H1 (cell line): ENCODE data around the gene B4GALT7. TPM values are rescaled to one million over a fixed set of nuclear protein-coding genes. Genes with fewer than 3 reads are reported as not detected.

Experiments
- CTCF ChIA-PET: fragments of 300-600 bp; sonication (Branson Sonifier 250); formaldehyde crosslinking; loops from one replicate; lab custom pipeline; 2021; ENCODE audit not compliant: partially characterized antibody; lab: Charles Lee
- POLR2A ChIA-PET: fragments of 300-600 bp; sonication (Branson Sonifier 250); formaldehyde crosslinking; loops from one replicate; lab custom pipeline; 2021; ENCODE audit warnings: inconsistent platforms; ENCODE audit not compliant: partially characterized antibody; lab: Charles Lee
- DNase-seq, 2 experiments: peaks; one replicate each; pipeline versions ENCODE4 v3.0.0 to v3.0.0-alpha.2; 2010 to 2022; ENCODE audit warnings: low spot score in 2 of 2, low read depth in 1 of 2, mixed read lengths in 1 of 2
- FAIRE-seq: peaks from 2 replicates; lab custom pipeline; 2011; peaks lifted over from hg19 to GRCh38; lab: Jason Lieb, UNC
- H2AFZ ChIP-seq: 2 replicates; pipeline ENCODE4 v1.8.1; 2012; ENCODE audit warnings: low read length, inconsistent platforms
- H2AK5ac ChIP-seq: 2 replicates; pipeline ENCODE4 v1.6.1; 2013; ENCODE audit warnings: low read depth, low read length
- H2BK120ac ChIP-seq: replicated peaks from 2 replicates; pipeline ENCODE3; 2013; ENCODE audit warnings: low read depth, low read length, inconsistent platforms
- H2BK12ac ChIP-seq: 2 replicates; pipeline ENCODE4 v1.6.1; 2013; ENCODE audit warnings: low read depth, low read length
- H2BK15ac ChIP-seq: 2 replicates; pipeline ENCODE4 v1.6.1; 2013; ENCODE audit warnings: low read length
- H2BK20ac ChIP-seq: 2 replicates; pipeline ENCODE4 v1.6.1; 2013; ENCODE audit warnings: low read length
- H2BK5ac ChIP-seq: 2 replicates; pipeline ENCODE4 v1.6.1; 2013; ENCODE audit warnings: low read depth, low read length
- H3K14ac ChIP-seq: 2 replicates; pipeline ENCODE4 v1.6.1; 2013; ENCODE audit warnings: inconsistent platforms; ENCODE audit not compliant: insufficient read length
- H3K18ac ChIP-seq: 2 replicates; pipeline ENCODE4 v1.6.1; 2013; ENCODE audit warnings: low read length; ENCODE audit errors: extremely low read depth
- H3K23ac ChIP-seq: 2 replicates; pipeline ENCODE4 v1.6.1; 2013; ENCODE audit warnings: inconsistent platforms; ENCODE audit not compliant: insufficient read length
- H3K23me2 ChIP-seq: 2 replicates; pipeline ENCODE4 v1.6.1; 2013; ENCODE audit warnings: low read depth, low read length
- H3K27ac ChIP-seq: 2 replicates; pipeline ENCODE4 v1.6.1; 2011; ENCODE audit warnings: low read depth, low read length, inconsistent platforms
- H3K27me3 ChIP-seq, 4 experiments: replicated peaks in 1 of 4; 1 replicate in 1 of 4; 2 replicates in 3 of 4; pipeline versions ENCODE4 v1.6.1 to v1.8.1; 2011 to 2013; ENCODE audit warnings: low read length in 3 of 4, mild to moderate bottlenecking in 3 of 4, inconsistent platforms in 2 of 4, mixed read lengths in 2 of 4, moderate library complexity in 1 of 4; ENCODE audit not compliant: control insufficient read depth in 3 of 4, insufficient read depth in 3 of 4; ENCODE audit errors: extremely low read depth in 1 of 4
- H3K36me3 ChIP-seq, 4 experiments: 2 replicates each; pipeline versions ENCODE4 v1.6.1 to v1.8.1; 2011 to 2013; ENCODE audit warnings: mild to moderate bottlenecking in 4 of 4, low read length in 3 of 4, moderate library complexity in 2 of 4, control low read depth in 1 of 4, inconsistent platforms in 1 of 4; ENCODE audit not compliant: insufficient read depth in 4 of 4, control insufficient read depth in 2 of 4
- H3K4ac ChIP-seq: replicated peaks from 2 replicates; pipeline ENCODE3; 2013; ENCODE audit warnings: low read length, low read depth, mixed read lengths, inconsistent platforms; ENCODE audit not compliant: insufficient read length
- H3K4me1 ChIP-seq, 4 experiments: replicated peaks in 1 of 4; 1 replicate in 1 of 4; 2 replicates in 3 of 4; pipeline versions ENCODE4 v1.6.1 to v1.8.1; 2011 to 2013; ENCODE audit warnings: low read length in 3 of 4, inconsistent platforms in 2 of 4, mixed read lengths in 1 of 4; ENCODE audit not compliant: insufficient read depth in 4 of 4, control insufficient read depth in 3 of 4
- H3K4me2 ChIP-seq, 2 experiments: 2 replicates each; pipeline versions ENCODE4 v1.6.1 to v1.8.1; 2011 to 2013; ENCODE audit warnings: low read depth in 2 of 2, low read length in 2 of 2, control low read depth in 1 of 2, inconsistent platforms in 1 of 2, mild to moderate bottlenecking in 1 of 2; ENCODE audit not compliant: insufficient read depth in 1 of 2
- H3K4me3 ChIP-seq, 4 experiments: fragments of 200-600, 300-600 bp in 1 of 4; sonication (generic), shearing (Covaris generic), sonication (Bioruptor Twin) in 1 of 4; 2 replicates each; pipeline versions ENCODE4 v1.5.1 to v1.8.1; 2011 to 2016; ENCODE audit warnings: low read length in 4 of 4, low read depth in 3 of 4, control low read depth in 2 of 4, inconsistent platforms in 2 of 4, mild to moderate bottlenecking in 2 of 4, mixed read lengths in 1 of 4, moderate library complexity in 1 of 4; ENCODE audit not compliant: insufficient read depth in 2 of 4; ENCODE audit errors: extremely low read depth in 1 of 4
- H3K56ac ChIP-seq: replicated peaks from 2 replicates; pipeline ENCODE3; 2013; ENCODE audit warnings: low read depth, mild to moderate bottlenecking, mixed read lengths, low read length, inconsistent platforms; ENCODE audit not compliant: insufficient read length
- H3K79me1 ChIP-seq: 2 replicates; pipeline ENCODE4 v1.6.1; 2013; ENCODE audit warnings: low read depth, low read length, control low read depth
- H3K79me2 ChIP-seq, 2 experiments: 2 replicates each; pipeline versions ENCODE4 v1.6.1 to v1.8.1; 2012 to 2013; ENCODE audit warnings: low read length in 2 of 2, mild to moderate bottlenecking in 2 of 2, inconsistent platforms in 1 of 2; ENCODE audit not compliant: insufficient read depth in 2 of 2, control insufficient read depth in 1 of 2
- H3K9ac ChIP-seq, 4 experiments: replicated peaks in 1 of 4; 1 replicate in 1 of 4; 2 replicates in 3 of 4; pipeline versions ENCODE4 v1.6.1 to v1.8.1; 2011 to 2013; ENCODE audit warnings: low read depth in 3 of 4, low read length in 3 of 4, control low read depth in 2 of 4, mild to moderate bottlenecking in 2 of 4, moderate library complexity in 2 of 4, inconsistent platforms in 1 of 4; ENCODE audit errors: extremely low read depth in 1 of 4
- H3K9me3 ChIP-seq, 2 experiments: 2 replicates each; pipeline versions ENCODE4 v1.6.1 to v1.8.1; 2012 to 2013; ENCODE audit warnings: mild to moderate bottlenecking in 2 of 2, moderate library complexity in 2 of 2, control low read depth in 1 of 2, inconsistent platforms in 1 of 2, low read depth in 1 of 2, low read length in 1 of 2, mixed read lengths in 1 of 2; ENCODE audit not compliant: insufficient read depth in 2 of 2
- H4K20me1 ChIP-seq, 2 experiments: replicated peaks in 1 of 2; 2 replicates each; pipeline versions ENCODE3 to v1.8.1; 2011 to 2013; ENCODE audit warnings: inconsistent platforms in 2 of 2, low read length in 2 of 2, mild to moderate bottlenecking in 1 of 2; ENCODE audit not compliant: insufficient read depth in 2 of 2, control insufficient read depth in 1 of 2
- H4K5ac ChIP-seq: 2 replicates; pipeline ENCODE4 v1.6.1; 2013; ENCODE audit warnings: low read length, low read depth, mixed read lengths, inconsistent platforms; ENCODE audit not compliant: insufficient read length
- H4K8ac ChIP-seq: 2 replicates; pipeline ENCODE4 v1.8.0; 2013; ENCODE audit warnings: mild to moderate bottlenecking, moderate library complexity, low read length, inconsistent platforms; ENCODE audit not compliant: insufficient read depth; ENCODE audit errors: extremely low read depth
- H4K91ac ChIP-seq: replicated peaks from 2 replicates; pipeline ENCODE3; 2013; ENCODE audit warnings: low read length, mixed read lengths, inconsistent platforms; ENCODE audit not compliant: insufficient read length
- BRCA1 ChIP-seq: IDR thresholded peaks from 2 replicates; pipeline ENCODE4 v1.6.1; 2012; ENCODE audit warnings: low read depth, low read length, improper control_type of control experiment
- CEBPB ChIP-seq: IDR thresholded peaks from 2 replicates; pipeline ENCODE4 v1.6.1; 2012; ENCODE audit warnings: low read depth, low read length
- CHD1 ChIP-seq: IDR thresholded peaks from 2 replicates; pipeline ENCODE4 v1.6.1; 2012; ENCODE audit warnings: low read depth, low read length, improper control_type of control experiment
- CHD2 ChIP-seq: IDR thresholded peaks from 2 replicates; pipeline ENCODE4 v1.6.1; 2012; ENCODE audit warnings: low read length, improper control_type of control experiment
- HDAC2 ChIP-seq, 2 experiments: fragments of 300-600 bp in 1 of 2; sonication (generic) in 1 of 2; IDR thresholded peaks; 2 replicates each; pipeline ENCODE4 v1.6.1; 2011 to 2012; ENCODE audit warnings: low read depth in 2 of 2, low read length in 2 of 2, mild to moderate bottlenecking in 2 of 2, moderate library complexity in 2 of 2, borderline replicate concordance in 1 of 2, inconsistent platforms in 1 of 2
- KDM1A ChIP-seq: fragments of 200-600, 300-600 bp; sonication (generic); IDR thresholded peaks from 2 replicates; pipeline ENCODE4 v1.7.1; 2016; ENCODE audit warnings: mild to moderate bottlenecking, low read length, borderline replicate concordance
- MAFK ChIP-seq: IDR thresholded peaks from 2 replicates; pipeline ENCODE4 v1.6.1; 2012; ENCODE audit warnings: low read depth, mild to moderate bottlenecking, improper control_type of control experiment, low read length
- POLR2A ChIP-seq, 2 experiments: IDR thresholded peaks; 1 replicate in 1 of 2; 2 replicates in 1 of 2; pipeline ENCODE4 v1.6.1; 2011; ENCODE audit warnings: low read depth in 2 of 2, low read length in 2 of 2, mild to moderate bottlenecking in 2 of 2; ENCODE audit errors: control extremely low read depth in 1 of 2
- POLR2AphosphoS5 ChIP-seq: IDR thresholded peaks from 2 replicates; pipeline ENCODE4 v1.6.1; 2011; ENCODE audit warnings: low read depth, low read length
- POU5F1 ChIP-seq: IDR thresholded peaks from 2 replicates; pipeline ENCODE4 v1.6.1; 2011; ENCODE audit warnings: low read depth, mild to moderate bottlenecking, low read length, moderate library complexity
- SAP30 ChIP-seq: fragments of 300-600 bp; sonication (generic); IDR thresholded peaks from 2 replicates; pipeline ENCODE4 v1.7.1; 2012; ENCODE audit warnings: low read length, moderate library complexity, mild to moderate bottlenecking, inconsistent platforms; ENCODE audit not compliant: insufficient read depth, insufficient replicate concordance
- SIN3A ChIP-seq, 2 experiments: IDR thresholded peaks in 1 of 2; conservative IDR thresholded peaks in 1 of 2; 2 replicates each; pipeline ENCODE4 v1.6.1; 2011 to 2012; ENCODE audit warnings: low read length in 2 of 2, improper control_type of control experiment in 1 of 2, low read depth in 1 of 2, mild to moderate bottlenecking in 1 of 2
- SP1 ChIP-seq: IDR thresholded peaks from 2 replicates; pipeline ENCODE4 v1.6.1; 2011; ENCODE audit warnings: low read depth, low read length
- ZNF274 ChIP-seq: IDR thresholded peaks from 2 replicates; pipeline ENCODE4 v1.7.0; 2012; ENCODE audit warnings: low read length, borderline replicate concordance; ENCODE audit errors: extremely low read depth
- WGBS, 2 experiments: shearing (Covaris generic) in 1 of 2; methylation state at CpG; one replicate each; pipeline versions ENCODE4 v1.1.6 to v1.1.7; 2013 to 2015; ENCODE audit warnings: low lambda C conversion rate in 2 of 2, mixed read lengths in 2 of 2, inconsistent platforms in 1 of 2, low coverage in 1 of 2, missing lambda C conversion rate in 1 of 2; ENCODE audit not compliant: insufficient replicate concordance in 2 of 2, insufficient coverage in 1 of 2, insufficient read length in 1 of 2; ENCODE audit errors: extremely low coverage in 1 of 2, missing lambda C conversion rate in 1 of 2; 5-methylcytosine and 5-hydroxymethylcytosine counted together
- polyA plus RNA-seq, 7 experiments: library from polyadenylated mRNA; depleted of rRNA in 3 of 7; stranded (reverse) in 5 of 7; unstranded in 2 of 7; fragments of >200 nt in 5 of 7; fragments of 200-250 nt in 2 of 7; gene quantifications; 1 replicate in 5 of 7; 2 replicates in 1 of 7; 4 replicates in 1 of 7; pipeline versions ENCODE4 v1.2.1 to v1.2.3, GENCODE V29; 2011 to 2013; ENCODE audit warnings: missing spikeins in 2 of 7, mixed read lengths in 2 of 7
- total RNA-seq: library from RNA; stranded (reverse); fragmentation: NEBNext Ultra II Directional; extraction: Animal tissue kit (Norgen Biotek cat#: 25700); gene quantifications from 2 replicates; pipeline ENCODE4 v1.2.1, GENCODE V29; 2021

The B4GALT7 gene
- total and polyA plus RNA-seq, 2 of the 8 experiments (the other 6 are each of a cell fraction or from before 2014, with no cell fraction given): 18.7 to 31.9 TPM

GRCh38 chr5:177575488-177575887, 24.4 kb upstream of the B4GALT7 start:
- Histone ChIP-seq H3K4me3 (no peak overlapping the region), H2BK5ac (0 out of 2 replicates have a peak overlapping the region, but pooled peaks have one; percentile 60), H3K36me3 (no peaks in the 10 kb centered on the region), H4K91ac (no peak overlapping the region), H3K23me2 (no peaks in the 10 kb centered on the region), H3K9me3 (no peaks in the 10 kb centered on the region), H2AFZ (no peak overlapping the region), H3K18ac (no peak overlapping the region), H3K79me2 (no peaks in the 10 kb centered on the region), H2BK12ac (no peak overlapping the region), H2BK15ac (no peak overlapping the region), H4K5ac (no peak overlapping the region), H3K4me1 (no peaks in the 10 kb centered on the region), H3K27ac (no peak overlapping the region), H3K14ac (no peak overlapping the region), H3K4ac (no peak overlapping the region), H2BK20ac (peak overlapping the region; percentile 80; the same call in 1 of the 2 replicates), H4K20me1 (no peaks in the 10 kb centered on the region), H3K9ac (no peak overlapping the region), H2AK5ac (peak overlapping the region; percentile 75; the same call in 1 of the 2 replicates), H3K4me2 (no peak overlapping the region), H2BK120ac (no peak overlapping the region), H3K56ac (no peak overlapping the region), H3K27me3 (no peaks in the 10 kb centered on the region), H4K8ac (no peak overlapping the region), H3K79me1 (no peaks in the 10 kb centered on the region), H3K23ac (no peak overlapping the region)
- ChIA-PET POLR2A (interaction anchor here (1.3 kb wide), 1 partner anchor 22 kb away, joined by 3 read pairs; no protein-coding TSS in a partner anchor), CTCF (interaction anchor here (0.6 to 2.2 kb wide), 2 partner anchors 8 to 33 kb away, joined by 3 to 12 read pairs; no protein-coding TSS in a partner anchor)
- 88% methylated on average over 1 of the region's 1 CpG; no CpG with 5 or more reads in 1 of the 2 experiments for WGBS, 2 experiments
- FAIRE-seq (no peak), DNase-seq (no peak)
- TF ChIP-seq POU5F1 (no peak), HDAC2 (IDR thresholded peaks at IDR 0.05; ENCODE audit: borderline replicate concordance in 1 of 2, low read depth in 2 of 2, low read length in 2 of 2) (no peak), CHD1 (no peak), SP1 (no peak), POLR2A (IDR thresholded peaks at IDR 0.05; ENCODE audit: control extremely low read depth in 1 of 2, low read depth in 2 of 2, low read length in 2 of 2) (no peak), MAFK (no peak), CHD2 (no peak), SAP30 (no peak), SIN3A (conservative IDR thresholded peaks at IDR 0.05 in 1 of 2, IDR thresholded peaks at IDR 0.05 in 1 of 2; ENCODE audit: low read depth in 1 of 2, low read length in 2 of 2) (no peak), POLR2AphosphoS5 (no peak), ZNF274 (no peak), BRCA1 (no peak), CEBPB (no peak), KDM1A (no peak)
